AG04450 (cell line): ENCODE measurements around the gene NNT. TPM values are rescaled to one million over a fixed set of nuclear protein-coding genes. Genes with fewer than 3 reads are reported as not detected.
A peak's percentile ranks its signal among the peaks of the same experiment; 100 is the strongest.
"Not testable (repeated sequence)": the region's sequence is repeated elsewhere in the genome, so short reads cannot be mapped to it uniquely, and the experiment has no call there.

ENCODE experiments used
- CTCF ChIA-PET: fragments of 300-600, 350-600 bp; formaldehyde crosslinking; extraction: SDS; loops from one replicate; lab custom pipeline; 2022; ENCODE audit warnings: antibody characterized with exemption, inconsistent platforms; lab: Charles Lee
- POLR2A ChIA-PET: fragments of 350-600 bp; formaldehyde crosslinking; extraction: SDS; loops from one replicate; lab custom pipeline; 2021; ENCODE audit warnings: antibody characterized with exemption, inconsistent platforms; lab: Yijun Ruan, JAX
- DNase-seq: peaks from one replicate; pipeline ENCODE4 v3.0.0-alpha.2; 2011; ENCODE audit warnings: low read depth, low spot score
- H3K27ac ChIP-seq: one replicate; pipeline ENCODE4 v1.5.1; 2012; ENCODE audit warnings: low read depth, low read length, control low read depth
- H3K27me3 ChIP-seq: one replicate; pipeline ENCODE4 v1.6.0; 2012; ENCODE audit warnings: low read length; ENCODE audit not compliant: control insufficient read depth, insufficient read depth
- H3K4me3 ChIP-seq: 2 replicates; pipeline ENCODE4 v1.5.1; 2011; ENCODE audit warnings: mild to moderate bottlenecking, low read depth, low read length, control low read depth
- H3K9me3 ChIP-seq: 2 replicates; pipeline ENCODE4 v1.5.1; 2012; ENCODE audit warnings: low read length; ENCODE audit not compliant: control insufficient read depth, insufficient read depth
- CTCF ChIP-seq: IDR thresholded peaks from 2 replicates; pipeline ENCODE4 v1.5.1; 2011; ENCODE audit warnings: low read depth, low read length, control low read depth, inconsistent platforms
- polyA plus RNA-seq: library from polyadenylated mRNA; depleted of rRNA; stranded (reverse); fragments of >200 nt; gene quantifications from 2 replicates; pipeline ENCODE4 v1.2.3, GENCODE V29; 2011

The NNT gene
- polyA plus RNA-seq, 1 experiment = 64.6 TPM

- no peak overlapping the region for H3K27ac ChIP-seq
- no peaks in the 10 kb centered on the region for H3K9me3 ChIP-seq
- H3K27me3 ChIP-seq = no peaks in the 10 kb centered on the region
- no peak overlapping the region for H3K4me3 ChIP-seq
- TF ChIP-seq CTCF = no peak
- DNase-seq = no peak
- ChIA-PET POLR2A (no interaction called here), CTCF (interaction anchor here (0.6 to 1.2 kb wide), 5 partner anchors 21 to 1154 kb away, joined by 3 to 12 read pairs (median 3); no protein-coding TSS in a partner anchor)
These were observed 12.3 kb upstream of the NNT start for GRCh38 chr5:43590700-43591099.

GRCh38 chr5:43592363-43592762 is 10.6 kb upstream of the NNT start:
- Histone ChIP-seq H3K9me3 (no peaks in the 10 kb centered on the region), H3K4me3 (no peak overlapping the region), H3K27ac (no peak overlapping the region), H3K27me3 (no peaks in the 10 kb centered on the region)
- no peak for DNase-seq
- POLR2A ChIA-PET = no interaction called here
- no peak for TF ChIP-seq CTCF
- CTCF ChIA-PET = no interaction called here

- CTCF ChIA-PET = interaction anchor here (2.1 kb wide), 1 partner anchor 33 kb away, joined by 13 read pairs; no protein-coding TSS in a partner anchor
- POLR2A ChIA-PET, H3K4me3 ChIP-seq, H3K27me3 ChIP-seq, DNase-seq, H3K9me3 ChIP-seq, H3K27ac ChIP-seq: not testable (repeated sequence)
These were observed 4.1 kb upstream of the NNT start for GRCh38 chr5:43598927-43599326.

- ChIA-PET POLR2A (interaction anchor here (0.6 kb wide), 1 partner anchor 42 kb away, joined by 13 read pairs; no protein-coding TSS in a partner anchor), CTCF (interaction anchor here (0.7 to 1.8 kb wide), 5 partner anchors 29 to 1172 kb away, joined by 3 to 8 read pairs (median 3); no protein-coding TSS in a partner anchor)
- H3K4me3 ChIP-seq = peak overlapping the region; percentile 70
- no peaks in the 10 kb centered on the region for H3K27me3 ChIP-seq
- H3K9me3 ChIP-seq = no peaks in the 10 kb centered on the region
- DNase-seq = no peak
- TF ChIP-seq CTCF = no peak
- no peak overlapping the region for H3K27ac ChIP-seq
These were observed 1.3 kb upstream of the NNT start for GRCh38 chr5:43601454-43602260.

- no peak for DNase-seq
- ChIA-PET CTCF (interaction anchor here (0.9 to 1.5 kb wide), 5 partner anchors 28 to 119 kb away, joined by 3 to 5 read pairs (median 5); no protein-coding TSS in a partner anchor), POLR2A (interaction anchor here (1.2 to 1.5 kb wide), 2 partner anchors 48 to 88 kb away, joined by 5 to 8 read pairs; partner anchors contain the start of gene C5orf34)
- Histone ChIP-seq H3K27ac (no peak overlapping the region), H3K9me3 (no peaks in the 10 kb centered on the region), H3K4me3 (peak overlapping the region; percentile 70), H3K27me3 (no peaks in the 10 kb centered on the region)
- no peak for TF ChIP-seq CTCF
These were observed 601 bp downstream of the NNT start for GRCh38 chr5:43603344-43604217.
